Thyroid gland (tissue), 4 donors: ENCODE data around the gene RAD52.

ENCODE experiments used
- CTCF ChIP-seq, 6 experiments: fragments of 200-600 bp in 3 of 6; fragments of 450-650 bp in 3 of 6; sonication (generic) in 3 of 6; IDR thresholded peaks; one replicate each; pipeline ENCODE4 v1.5.1; 2016 to 2019; ENCODE audit warnings: antibody characterized with exemption in 6 of 6, mild to moderate bottlenecking in 2 of 6, inconsistent platforms in 1 of 6, moderate library complexity in 1 of 6
- POLR2A ChIP-seq, 2 donors: fragments of 450-650 bp; IDR thresholded peaks; one replicate each; pipeline ENCODE4 v1.6.1; 2017; ENCODE audit warnings: antibody characterized with exemption in 2 of 2, mild to moderate bottlenecking in 2 of 2, moderate library complexity in 1 of 2

GRCh38 chr12:873954-874353 is 75.5 kb downstream of the RAD52 start:
- TF ChIP-seq CTCF (IDR thresholded peaks at IDR 0.05) (no peak), POLR2A (IDR thresholded peaks at IDR 0.05) (no peak)
